Stimulated activated CD8-positive, alpha-beta memory T cell treated with anti-CD3 and anti-CD28 coated beads, Interleukin-4, amount 100 ng/mL, for 1 hour (primary cell): ENCODE data around the gene EIF4EBP3.

Source experiments
- DNase-seq, 2 donors: peaks; one replicate each; pipeline ENCODE4 v3.0.0-alpha.2; 2020; ENCODE audit warnings: low read depth in 2 of 2, low spot score in 1 of 2

Gene EIF4EBP3

GRCh38 chr5:140556438-140556837, 9.0 kb downstream of the EIF4EBP3 start:
- DNase-seq = no peak

- peak; percentile 66 to 68 for DNase-seq
Measured at GRCh38 chr5:140557136-140557805, 9.8 kb downstream of the EIF4EBP3 start, which contains the start of gene SRA1. TSS of gene SRA1 (minus strand) at chr5:140557473. CDS start at chr5:140557452, 21 bp downstream.

GRCh38 chr5:140557965-140558364, 10.5 kb downstream of the EIF4EBP3 start:
- no peak for DNase-seq

GRCh38 chr5:140558542-140558941, 11.1 kb downstream of the EIF4EBP3 start:
- no peak for DNase-seq

GRCh38 chr5:140560227-140560626, 12.8 kb downstream of the EIF4EBP3 start:
- no peak for DNase-seq

- DNase-seq = no peak
Measured at GRCh38 chr5:140561753-140562523, 14.5 kb downstream of the EIF4EBP3 start.

GRCh38 chr5:140563596-140563995, 16.1 kb downstream of the EIF4EBP3 start:
- no peak for DNase-seq

- DNase-seq = peak; percentile 90 to 93
Measured at GRCh38 chr5:140564196-140565023, 16.9 kb downstream of the EIF4EBP3 start, which contains the start of the genes APBB3 and SLC35A4. TSS of gene APBB3 (minus strand) at chr5:140564598. CDS start at chr5:140564245, 353 bp downstream. TSS of gene SLC35A4 (plus strand) at chr5:140564828. CDS start at chr5:140567170, 2,342 bp downstream.

GRCh38 chr5:140565024-140565779, 17.7 kb downstream of the EIF4EBP3 start:
- DNase-seq = no peak

GRCh38 chr5:140565780-140566095, 18.3 kb downstream of the EIF4EBP3 start:
- DNase-seq = no peak

- no peak for DNase-seq
Measured at GRCh38 chr5:140566665-140567064, 19.2 kb downstream of the EIF4EBP3 start.

GRCh38 chr5:140567136-140567818, 19.8 kb downstream of the EIF4EBP3 start:
- DNase-seq = no peak

- DNase-seq = no peak
Measured at GRCh38 chr5:140567871-140568270, 20.4 kb downstream of the EIF4EBP3 start.

- DNase-seq = no peak
Measured at GRCh38 chr5:140568443-140569063, 21.1 kb downstream of the EIF4EBP3 start.

- no peak for DNase-seq
Measured at GRCh38 chr5:140569197-140569596, 21.7 kb downstream of the EIF4EBP3 start.

- DNase-seq = no peak
Measured at GRCh38 chr5:140570058-140570457, 22.6 kb downstream of the EIF4EBP3 start.

- DNase-seq = no peak
Measured at GRCh38 chr5:140570488-140570887, 23.0 kb downstream of the EIF4EBP3 start.

GRCh38 chr5:140571105-140571504, 23.6 kb downstream of the EIF4EBP3 start:
- no peak for DNase-seq

- no peak for DNase-seq
Measured at GRCh38 chr5:140573683-140574082, 26.2 kb downstream of the EIF4EBP3 start.

GRCh38 chr5:140574165-140574564, 26.7 kb downstream of the EIF4EBP3 start:
- no peak for DNase-seq
